GM13977 (cell line): ENCODE measurements around the gene HDAC10.

ENCODE experiments used
- DNase-seq: peaks from one replicate; pipeline ENCODE4 v3.0.0; 2012; ENCODE audit warnings: low spot score
- CTCF ChIP-seq: IDR thresholded peaks from 2 replicates; pipeline ENCODE4 v1.5.1; 2012; ENCODE audit warnings: mild to moderate bottlenecking, control low read depth; ENCODE audit not compliant: insufficient read depth; ENCODE audit errors: extremely low read depth, missing control alignments
- in situ Hi-C: fragments of 300-500 bp; cut with MboI; formaldehyde crosslinking; loops from one replicate; pipeline ENCODE4 v1.12.0; 2022; ENCODE audit warnings: low sequenced_read_pairs, low pct_unique_long_range_greater_than_20kb, mixed read lengths, inconsistent platforms; ENCODE audit not compliant: unreplicated experiment

HDAC10 gene

GRCh38 chr22:50209893-50210292 is 41.2 kb downstream of the HDAC10 start:
- peak; percentile 92 for DNase-seq
- in situ Hi-C loops: loop anchor here (10.0 kb wide), 1 partner anchor 65 kb away; no protein-coding TSS in a partner anchor
- peak; percentile 88 for TF ChIP-seq CTCF

GRCh38 chr22:50208939-50209892 is 41.8 kb downstream of the HDAC10 start:
- no peak for TF ChIP-seq CTCF
- peak; percentile 43 for DNase-seq
- in situ Hi-C loops: loop anchor here (10.0 kb wide), 1 partner anchor 64 kb away; no protein-coding TSS in a partner anchor

- no peak for DNase-seq
- in situ Hi-C loops: loop anchor here (10.0 kb wide), 1 partner anchor 64 kb away; no protein-coding TSS in a partner anchor
Measured at GRCh38 chr22:50208430-50208938, 42.6 kb downstream of the HDAC10 start.

GRCh38 chr22:50207383-50208140 is 43.5 kb downstream of the HDAC10 start:
- TF ChIP-seq CTCF: no peak
- no peak for DNase-seq
- in situ Hi-C loops: loop anchor here (10.0 kb wide), 1 partner anchor 63 kb away; no protein-coding TSS in a partner anchor

More at GRCh38 chr22:50208430-50208938, 42.6 kb downstream of the HDAC10 start:
- TF ChIP-seq CTCF: no peak

- peak; percentile 45 for TF ChIP-seq CTCF
- no peak for DNase-seq
- in situ Hi-C loops: loop anchor here (10.0 kb wide), 1 partner anchor 62 kb away; no protein-coding TSS in a partner anchor
Measured at GRCh38 chr22:50206599-50206998, 44.5 kb downstream of the HDAC10 start.
